HepG2 (cell line): ENCODE data around the gene DAAM1. TPM values are rescaled to one million over a fixed set of nuclear protein-coding genes. Genes with fewer than 3 reads are reported as not detected.
A peak's percentile ranks its signal among the peaks of the same experiment; 100 is the strongest.

ENCODE experiments used
- ATAC-seq: fragments of 200-7000 bp; cut with Tn5 transposase; 3 replicates; pipeline ENCODE4 v1.9.1; 2020; ENCODE audit warnings: mild to moderate bottlenecking, moderate library complexity
- BruUV-seq: library from RNA; stranded (reverse); fragments of 400-500 nt; replicated peaks from 2 replicates; lab custom pipeline; 2021; lab: Mats Ljungman, UMichigan
- CTCF ChIA-PET: fragments of 300-600 bp; formaldehyde crosslinking; extraction: SDS; loops from one replicate; lab custom pipeline; 2021; ENCODE audit warnings: low total read pairs, inconsistent platforms, low intra/inter-chr PET ratio; lab: Yijun Ruan, JAX
- POLR2A ChIA-PET: fragments of 350-600 bp; sonication (Branson Sonifier 250); formaldehyde crosslinking; loops from one replicate; lab custom pipeline; 2020; ENCODE audit warnings: antibody characterized with exemption, inconsistent platforms; lab: Yijun Ruan, JAX
- DNase-seq: peaks from one replicate; pipeline ENCODE4 v3.0.0-alpha.2; 2015; ENCODE audit warnings: low spot score
- FAIRE-seq: peaks from 3 replicates; lab custom pipeline; 2011; peaks lifted over from hg19 to GRCh38; lab: Jason Lieb, UNC
- H2AFZ ChIP-seq: one replicate; pipeline ENCODE4 v1.6.1; 2011; ENCODE audit warnings: low read length, inconsistent platforms
- H3K27ac ChIP-seq: fragments of 300-600 bp; 3 replicates; pipeline ENCODE4 v1.8.0; 2011; ENCODE audit warnings: mixed run types, mild to moderate bottlenecking, mixed read lengths, low read length, inconsistent platforms; ENCODE audit not compliant: insufficient read depth; ENCODE audit errors: extremely low read length
- H3K27me3 ChIP-seq, 2 experiments: fragments of 200-600 bp in 1 of 2; 2 replicates in 1 of 2; 3 replicates in 1 of 2; pipeline versions ENCODE4 v1.6.0 to v1.8.0; 2011; ENCODE audit warnings: low read length in 2 of 2, mild to moderate bottlenecking in 2 of 2, moderate library complexity in 2 of 2, inconsistent platforms in 1 of 2; ENCODE audit not compliant: insufficient read depth in 2 of 2, control insufficient read depth in 1 of 2
- H3K36me3 ChIP-seq, 2 experiments: fragments of 200-600 bp in 1 of 2; replicated peaks in 1 of 2; 2 replicates in 1 of 2; 3 replicates in 1 of 2; pipeline versions ENCODE4 v1.5.1 to v1.8.0; 2011; ENCODE audit warnings: low read length in 2 of 2, inconsistent platforms in 1 of 2; ENCODE audit not compliant: insufficient read depth in 2 of 2, control insufficient read depth in 1 of 2
- H3K4me1 ChIP-seq: 2 replicates; pipeline ENCODE4 v1.5.1; 2012; ENCODE audit warnings: low read length, inconsistent platforms; ENCODE audit not compliant: insufficient read depth
- H3K4me2 ChIP-seq: 2 replicates; pipeline ENCODE4 v1.6.0; 2011; ENCODE audit warnings: low read depth, low read length, inconsistent platforms
- H3K4me3 ChIP-seq, 3 experiments: fragments of 200-600 bp in 1 of 3; sonication (generic), shearing (Covaris generic) in 1 of 3; replicated peaks in 1 of 3; 2 replicates each; pipeline ENCODE4 v1.5.1; 2011 to 2016; ENCODE audit warnings: low read length in 3 of 3, inconsistent platforms in 2 of 3, low read depth in 2 of 3, mild to moderate bottlenecking in 2 of 3, control low read depth in 1 of 3, mixed read lengths in 1 of 3; ENCODE audit not compliant: insufficient read depth in 1 of 3
- H3K79me2 ChIP-seq: one replicate; pipeline ENCODE4 v1.6.1; 2011; ENCODE audit warnings: low read length, inconsistent platforms; ENCODE audit not compliant: insufficient read depth
- H3K9ac ChIP-seq: 2 replicates; pipeline ENCODE4 v1.6.0; 2011; ENCODE audit warnings: mild to moderate bottlenecking, low read depth, low read length, inconsistent platforms; ENCODE audit not compliant: insufficient read depth
- H3K9me3 ChIP-seq: 2 replicates; pipeline ENCODE4 v1.5.1; 2012; ENCODE audit warnings: mild to moderate bottlenecking, low read length
- H4K20me1 ChIP-seq: 2 replicates; pipeline ENCODE4 v1.6.0; 2011; ENCODE audit warnings: inconsistent platforms, mild to moderate bottlenecking, low read length, moderate library complexity; ENCODE audit not compliant: insufficient read depth
- ATRX ChIP-seq: sonication (generic); formaldehyde crosslinking; IDR thresholded peaks from 2 replicates; pipeline ENCODE4 v1.4.0; 2020; ENCODE audit warnings: missing genetic modification reagents, borderline replicate concordance
- CEBPG ChIP-seq: IDR thresholded peaks from 2 replicates; pipeline ENCODE4 v1.6.1; 2016
- ERF ChIP-seq: IDR thresholded peaks from 2 replicates; pipeline ENCODE4 v1.6.1; 2018; ENCODE audit warnings: missing biosample characterization, missing genetic modification reagents
- FOSL2 ChIP-seq: sonication (generic); formaldehyde crosslinking; IDR thresholded peaks from 2 replicates; pipeline ENCODE4 v1.4.0; 2020; ENCODE audit warnings: missing genetic modification reagents
- HNF4G ChIP-seq, 2 experiments: sonication (generic) in 1 of 2; formaldehyde crosslinking in 1 of 2; IDR thresholded peaks; 2 replicates each; pipeline versions ENCODE4 v1.4.0 to v1.6.1; 2011 to 2020; ENCODE audit warnings: borderline replicate concordance in 2 of 2, low read depth in 2 of 2, mild to moderate bottlenecking in 2 of 2, low read length in 1 of 2, missing genetic modification reagents in 1 of 2, moderate library complexity in 1 of 2
- NFATC3 ChIP-seq: sonication (generic); formaldehyde crosslinking; IDR thresholded peaks from 2 replicates; pipeline ENCODE4 v1.5.1; 2020; ENCODE audit warnings: mild to moderate bottlenecking, missing genetic modification reagents
- NR2F6 ChIP-seq, 2 experiments: IDR thresholded peaks; 2 replicates each; pipeline ENCODE4 v1.6.1; 2016; ENCODE audit warnings: antibody characterized with exemption in 1 of 2, mild to moderate bottlenecking in 1 of 2
- POLR2AphosphoS2 ChIP-seq: IDR thresholded peaks from 2 replicates; pipeline ENCODE4 v1.6.1; 2011; ENCODE audit warnings: low read depth, low read length, improper control_type of control experiment
- TEAD3 ChIP-seq: optimal IDR thresholded peaks from 2 replicates; pipeline ENCODE3; 2016; ENCODE audit warnings: borderline replicate concordance
- ZNF335 ChIP-seq: sonication (generic); formaldehyde crosslinking; IDR thresholded peaks from 2 replicates; pipeline ENCODE4 v1.4.0; 2020; ENCODE audit warnings: missing genetic modification reagents
- ZNF33B ChIP-seq: sonication (generic); formaldehyde crosslinking; IDR thresholded peaks from 2 replicates; pipeline ENCODE4 v1.5.1; 2020; ENCODE audit warnings: mild to moderate bottlenecking, missing genetic modification reagents
- ZNF720 ChIP-seq: sonication (generic); formaldehyde crosslinking; IDR thresholded peaks from 2 replicates; pipeline ENCODE4 v1.4.0; 2020; ENCODE audit warnings: missing genetic modification reagents
- ZNF782 ChIP-seq: sonication (generic); formaldehyde crosslinking; IDR thresholded peaks from 2 replicates; pipeline ENCODE4 v1.4.0; 2020; ENCODE audit warnings: missing genetic modification reagents, mild to moderate bottlenecking, borderline replicate concordance
- WGBS: methylation state at CpG from one replicate; pipeline ENCODE4 v1.1.6; 2017; ENCODE audit warnings: low lambda C conversion rate; 5-methylcytosine and 5-hydroxymethylcytosine counted together
- in situ Hi-C: cut with HindIII; loops from 2 replicates; pipeline ENCODE4 v1.10.0; 2017; ENCODE audit warnings: low pct_unique_long_range_greater_than_20kb; ENCODE audit not compliant: extremely low pct_ligation_motif_present
- intact Hi-C: fragments of 100-400 bp; cut with micrococcal nuclease; formaldehyde crosslinking; loops from one replicate; pipeline ENCODE4 v1.10.0; 2022; ENCODE audit not compliant: unreplicated experiment
- polyA plus RNA-seq, 8 experiments: library from polyadenylated mRNA; depleted of rRNA in 3 of 8; stranded (reverse) in 7 of 8; unstranded in 1 of 8; fragments of >200 nt; fragmentation: Illumina TruSeq in 4 of 8; extraction: Trizol in 4 of 8; gene quantifications; 2 replicates each; pipeline versions ENCODE4 v1.2.1 to v1.2.3, GENCODE V29; 2011 to 2016; ENCODE audit warnings: low read depth in 4 of 8, missing spikeins in 1 of 8, mixed read lengths in 1 of 8; ENCODE audit not compliant: insufficient read depth in 1 of 8
- total RNA-seq, 5 experiments: library from RNA; depleted of rRNA; stranded (reverse); fragments of >200 nt; fragmentation: Illumina TruSeq; extraction: Trizol; gene quantifications; 2 replicates each; pipeline ENCODE4 v1.2.3, GENCODE V29; 2016; ENCODE audit warnings: low read depth in 1 of 5
- TF ChIP-seq, protein P1 (sequence below): sonication (generic); formaldehyde crosslinking; IDR thresholded peaks from 2 replicates; pipeline ENCODE4 v1.5.0; 2020; ENCODE audit warnings: missing genetic modification reagents
- TF ChIP-seq, protein P2 (sequence below): sonication (generic); formaldehyde crosslinking; IDR thresholded peaks from 2 replicates; pipeline ENCODE4 v1.5.0; 2020; ENCODE audit warnings: mild to moderate bottlenecking, missing genetic modification reagents
- TF ChIP-seq, protein P3 (sequence below): fragments of 450-650 bp; IDR thresholded peaks from 2 replicates; pipeline ENCODE4 v1.6.1; 2017
- TF ChIP-seq, protein P4 (sequence below): sonication (generic); formaldehyde crosslinking; IDR thresholded peaks from 2 replicates; pipeline ENCODE4 v1.4.0; 2020; ENCODE audit warnings: missing genetic modification reagents

DAAM1 gene
- total and polyA plus RNA-seq, 2 of the 13 experiments (the other 11 are each of a cell fraction or from before 2014, with no cell fraction given), result 10.9 to 24.5 TPM

DNA sequence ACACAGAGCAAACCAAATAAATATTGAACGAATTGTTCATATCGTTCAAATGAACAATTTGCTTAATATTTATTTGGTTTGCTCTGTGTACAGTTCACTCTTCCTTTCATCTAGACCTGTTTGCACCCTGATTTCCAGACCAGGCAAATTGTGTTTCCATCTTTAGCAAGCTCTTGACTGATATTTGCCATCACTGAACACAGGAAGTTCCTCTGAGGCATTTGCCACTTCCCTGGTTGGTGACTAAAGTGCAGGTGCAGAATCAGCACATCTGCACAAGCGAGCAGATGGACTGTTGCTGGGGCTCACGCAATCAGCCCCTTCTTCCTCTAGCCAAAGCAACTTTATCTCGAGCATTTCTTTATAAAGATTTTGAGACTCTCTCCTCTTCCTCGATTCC is 112.9 kb downstream of the DAAM1 start:
- Histone ChIP-seq H3K4me3 (no peak overlapping the region), H3K27me3 (no peaks in the 10 kb centered on the region), H2AFZ (no peak overlapping the region), H3K4me1 (peaks cover 86% of the 10 kb centered on the region), H3K36me3 (no peaks in the 10 kb centered on the region), H3K27ac (no peak overlapping the region), H3K9me3 (no peaks in the 10 kb centered on the region), H3K79me2 (peaks cover under 1% of the 10 kb centered on the region), H4K20me1 (no peaks in the 10 kb centered on the region), H3K9ac (no peak overlapping the region), H3K4me2 (peak overlapping the region; percentile 9; the same call in 1 of the 2 replicates)
- ATAC-seq (peak; percentile 71), DNase-seq (peak; percentile 78), FAIRE-seq (peak; percentile 76)
- intact Hi-C loops, result no loop called here
- WGBS, result 38% methylated on average over 6 of the region's 6 CpGs
- ChIA-PET CTCF (no interaction called here), POLR2A (no interaction called here)
- in situ Hi-C loops, result no loop called here
- no TSS peak for BruUV-seq
- TF ChIP-seq ZNF720 (CRISPR knock-in tag) (no peak), NR2F6 (IDR thresholded peaks at IDR 0.05) (no peak), NR2F6 (CRISPR knock-in tag; IDR thresholded peaks at IDR 0.05) (0 out of 2 replicates have a peak, but pooled peaks have one; percentile 12), POLR2AphosphoS2 (no peak), HNF4G (IDR thresholded peaks at IDR 0.05; ENCODE audit: borderline replicate concordance, low read depth, low read length) (peak; percentile 4; the same call in 1 of the 2 replicates), HNF4G (CRISPR knock-in tag; IDR thresholded peaks at IDR 0.05; ENCODE audit: borderline replicate concordance, low read depth) (no peak), NFATC3 (CRISPR knock-in tag) (no peak), ZNF33B (CRISPR knock-in tag) (no peak), ATRX (CRISPR knock-in tag) (no peak), ZNF335 (CRISPR knock-in tag) (no peak), ZNF782 (no peak), TEAD3 (CRISPR knock-in tag) (no peak), CEBPG (CRISPR knock-in tag) (peak; percentile 42; the same call in 1 of the 2 replicates), FOSL2 (peak; percentile 31; the same call in 1 of the 2 replicates), ERF (CRISPR knock-in tag) (0 out of 2 replicates have a peak, but pooled peaks have one; percentile 54)
- TF ChIP-seq, protein P1, sequence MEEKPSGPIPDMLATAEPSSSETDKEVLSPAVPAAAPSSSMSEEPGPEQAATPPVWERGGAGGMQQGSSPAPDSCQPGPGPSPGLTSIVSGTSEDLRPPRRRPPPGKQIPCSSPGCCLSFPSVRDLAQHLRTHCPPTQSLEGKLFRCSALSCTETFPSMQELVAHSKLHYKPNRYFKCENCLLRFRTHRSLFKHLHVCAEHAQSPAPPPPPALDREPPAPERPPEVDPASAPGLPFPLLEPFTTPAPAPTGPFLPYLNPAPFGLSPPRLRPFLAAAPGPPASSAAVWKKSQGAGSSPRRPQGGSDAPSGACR, result no peak
- TF ChIP-seq, protein P2, sequence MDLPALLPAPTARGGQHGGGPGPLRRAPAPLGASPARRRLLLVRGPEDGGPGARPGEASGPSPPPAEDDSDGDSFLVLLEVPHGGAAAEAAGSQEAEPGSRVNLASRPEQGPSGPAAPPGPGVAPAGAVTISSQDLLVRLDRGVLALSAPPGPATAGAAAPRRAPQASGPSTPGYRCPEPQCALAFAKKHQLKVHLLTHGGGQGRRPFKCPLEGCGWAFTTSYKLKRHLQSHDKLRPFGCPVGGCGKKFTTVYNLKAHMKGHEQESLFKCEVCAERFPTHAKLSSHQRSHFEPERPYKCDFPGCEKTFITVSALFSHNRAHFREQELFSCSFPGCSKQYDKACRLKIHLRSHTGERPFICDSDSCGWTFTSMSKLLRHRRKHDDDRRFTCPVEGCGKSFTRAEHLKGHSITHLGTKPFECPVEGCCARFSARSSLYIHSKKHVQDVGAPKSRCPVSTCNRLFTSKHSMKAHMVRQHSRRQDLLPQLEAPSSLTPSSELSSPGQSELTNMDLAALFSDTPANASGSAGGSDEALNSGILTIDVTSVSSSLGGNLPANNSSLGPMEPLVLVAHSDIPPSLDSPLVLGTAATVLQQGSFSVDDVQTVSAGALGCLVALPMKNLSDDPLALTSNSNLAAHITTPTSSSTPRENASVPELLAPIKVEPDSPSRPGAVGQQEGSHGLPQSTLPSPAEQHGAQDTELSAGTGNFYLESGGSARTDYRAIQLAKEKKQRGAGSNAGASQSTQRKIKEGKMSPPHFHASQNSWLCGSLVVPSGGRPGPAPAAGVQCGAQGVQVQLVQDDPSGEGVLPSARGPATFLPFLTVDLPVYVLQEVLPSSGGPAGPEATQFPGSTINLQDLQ (CRISPR knock-in tag), result no peak
- TF ChIP-seq, protein P3, sequence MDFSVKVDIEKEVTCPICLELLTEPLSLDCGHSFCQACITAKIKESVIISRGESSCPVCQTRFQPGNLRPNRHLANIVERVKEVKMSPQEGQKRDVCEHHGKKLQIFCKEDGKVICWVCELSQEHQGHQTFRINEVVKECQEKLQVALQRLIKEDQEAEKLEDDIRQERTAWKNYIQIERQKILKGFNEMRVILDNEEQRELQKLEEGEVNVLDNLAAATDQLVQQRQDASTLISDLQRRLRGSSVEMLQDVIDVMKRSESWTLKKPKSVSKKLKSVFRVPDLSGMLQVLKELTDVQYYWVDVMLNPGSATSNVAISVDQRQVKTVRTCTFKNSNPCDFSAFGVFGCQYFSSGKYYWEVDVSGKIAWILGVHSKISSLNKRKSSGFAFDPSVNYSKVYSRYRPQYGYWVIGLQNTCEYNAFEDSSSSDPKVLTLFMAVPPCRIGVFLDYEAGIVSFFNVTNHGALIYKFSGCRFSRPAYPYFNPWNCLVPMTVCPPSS, result no peak
- TF ChIP-seq, protein P4, sequence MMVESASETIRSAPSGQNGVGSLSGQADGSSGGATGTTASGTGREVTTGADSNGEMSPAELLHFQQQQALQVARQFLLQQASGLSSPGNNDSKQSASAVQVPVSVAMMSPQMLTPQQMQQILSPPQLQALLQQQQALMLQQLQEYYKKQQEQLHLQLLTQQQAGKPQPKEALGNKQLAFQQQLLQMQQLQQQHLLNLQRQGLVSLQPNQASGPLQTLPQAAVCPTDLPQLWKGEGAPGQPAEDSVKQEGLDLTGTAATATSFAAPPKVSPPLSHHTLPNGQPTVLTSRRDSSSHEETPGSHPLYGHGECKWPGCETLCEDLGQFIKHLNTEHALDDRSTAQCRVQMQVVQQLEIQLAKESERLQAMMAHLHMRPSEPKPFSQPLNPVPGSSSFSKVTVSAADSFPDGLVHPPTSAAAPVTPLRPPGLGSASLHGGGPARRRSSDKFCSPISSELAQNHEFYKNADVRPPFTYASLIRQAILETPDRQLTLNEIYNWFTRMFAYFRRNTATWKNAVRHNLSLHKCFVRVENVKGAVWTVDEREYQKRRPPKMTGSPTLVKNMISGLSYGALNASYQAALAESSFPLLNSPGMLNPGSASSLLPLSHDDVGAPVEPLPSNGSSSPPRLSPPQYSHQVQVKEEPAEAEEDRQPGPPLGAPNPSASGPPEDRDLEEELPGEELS (CRISPR knock-in tag), result peak; percentile 69; the same call in 1 of the 2 replicates
